HEK293 (cell line): ENCODE measurements around the gene GMDS.

Experiments
- CTCF ChIA-PET: fragments of 350-600 bp; formaldehyde crosslinking; extraction: SDS; loops from one replicate; lab custom pipeline; 2021; ENCODE audit warnings: antibody characterized with exemption; lab: Yijun Ruan, JAX
- POLR2A ChIA-PET: fragments of 300-600 bp; formaldehyde crosslinking; extraction: SDS; loops from one replicate; lab custom pipeline; 2020; ENCODE audit warnings: antibody characterized with exemption, inconsistent platforms; lab: Yijun Ruan, JAX
- H3K27ac ChIP-seq: fragments of 200-500 bp; sonication (Bioruptor generic); 2 replicates; pipeline ENCODE4 v1.5.1; 2014; ENCODE audit warnings: low read depth, low read length, control low read depth, inconsistent platforms; ENCODE audit errors: extremely low read depth
- H3K36me3 ChIP-seq, 2 experiments: fragments of 200-500 bp in 1 of 2; sonication (Bioruptor generic) in 1 of 2; 1 replicate in 1 of 2; 2 replicates in 1 of 2; pipeline ENCODE4 v1.5.1; 2014 to 2017; ENCODE audit warnings: inconsistent platforms in 2 of 2, low read length in 2 of 2; ENCODE audit not compliant: control insufficient read depth in 2 of 2, insufficient read depth in 1 of 2
- H3K4me1 ChIP-seq: fragments of 200-500 bp; sonication (Bioruptor generic); 2 replicates; pipeline ENCODE4 v1.5.1; 2014; ENCODE audit warnings: mild to moderate bottlenecking, low read length, inconsistent platforms; ENCODE audit not compliant: control insufficient read depth, insufficient read depth
- H3K4me3 ChIP-seq: 2 replicates; pipeline ENCODE4 v1.5.1; 2011; ENCODE audit warnings: low read depth, mild to moderate bottlenecking, control low read depth, low read length, moderate library complexity
- H3K9me3 ChIP-seq: fragments of 200-500 bp; sonication (Bioruptor generic); 2 replicates; pipeline ENCODE4 v1.5.1; 2014; ENCODE audit warnings: low read depth, low read length, inconsistent platforms; ENCODE audit not compliant: control insufficient read depth, insufficient read depth
- GFI1B ChIP-seq: fragments of 450-650 bp; formaldehyde crosslinking; IDR thresholded peaks from 2 replicates; pipeline ENCODE4 v1.5.1; 2016; ENCODE audit warnings: missing biosample characterization, missing genetic modification characterization
- HOXC10 ChIP-seq: sonication (generic); formaldehyde crosslinking; IDR thresholded peaks from 2 replicates; pipeline ENCODE4 v1.8.1; 2023; ENCODE audit warnings: mild to moderate bottlenecking, missing genetic modification reagents
- OVOL3 ChIP-seq: fragments of 450-650 bp; formaldehyde crosslinking; IDR thresholded peaks from 2 replicates; pipeline ENCODE4 v1.5.1; 2016; ENCODE audit warnings: missing biosample characterization, missing genetic modification characterization
- REPIN1 ChIP-seq: fragments of 450-650 bp; formaldehyde crosslinking; IDR thresholded peaks from 2 replicates; pipeline ENCODE4 v1.5.1; 2017; ENCODE audit warnings: missing biosample characterization, missing genetic modification characterization, low read depth
- ZBTB17 ChIP-seq: fragments of 450-650 bp; formaldehyde crosslinking; IDR thresholded peaks from 2 replicates; pipeline ENCODE4 v1.5.1; 2016; ENCODE audit warnings: missing biosample characterization, missing genetic modification characterization
- ZNF146 ChIP-seq: fragments of 450-650 bp; formaldehyde crosslinking; IDR thresholded peaks from 2 replicates; pipeline ENCODE4 v1.5.1; 2016; ENCODE audit warnings: missing biosample characterization, missing genetic modification characterization
- ZNF155 ChIP-seq: fragments of 450-650 bp; formaldehyde crosslinking; IDR thresholded peaks from 2 replicates; pipeline ENCODE4 v1.5.1; 2016; ENCODE audit warnings: missing biosample characterization, missing genetic modification characterization
- ZNF202 ChIP-seq: fragments of 450-650 bp; formaldehyde crosslinking; IDR thresholded peaks from 2 replicates; pipeline ENCODE4 v1.5.1; 2016; ENCODE audit warnings: missing biosample characterization, missing genetic modification characterization, borderline replicate concordance
- ZNF239 ChIP-seq: fragments of 450-650 bp; formaldehyde crosslinking; IDR thresholded peaks from 2 replicates; pipeline ENCODE4 v1.5.1; 2016; ENCODE audit warnings: missing biosample characterization, missing genetic modification characterization
- ZNF350 ChIP-seq: fragments of 450-650 bp; formaldehyde crosslinking; IDR thresholded peaks from 2 replicates; pipeline ENCODE4 v1.5.0; 2017; ENCODE audit warnings: missing biosample characterization, mild to moderate bottlenecking, missing genetic modification characterization
- ZNF518A ChIP-seq: fragments of 450-650 bp; formaldehyde crosslinking; conservative IDR thresholded peaks from 2 replicates; pipeline ENCODE4 v1.5.1; 2016; ENCODE audit warnings: low read depth, missing biosample characterization, missing genetic modification characterization
- ZNF645 ChIP-seq: fragments of 450-650 bp; formaldehyde crosslinking; IDR thresholded peaks from 2 replicates; pipeline ENCODE4; 2016; ENCODE audit warnings: missing biosample characterization, missing genetic modification characterization
- ZNF830 ChIP-seq: fragments of 450-650 bp; IDR thresholded peaks from 2 replicates; pipeline ENCODE4 v1.5.0; 2018; ENCODE audit warnings: missing biosample characterization, missing genetic modification characterization, low read depth, mild to moderate bottlenecking, moderate library complexity
- ZSCAN30 ChIP-seq: fragments of 450-650 bp; IDR thresholded peaks from 2 replicates; pipeline ENCODE4 v1.5.1; 2018; ENCODE audit warnings: missing biosample characterization, mild to moderate bottlenecking, missing genetic modification characterization, moderate library complexity

Gene GMDS

GRCh38 chr6:2258112-2258511 is 12.7 kb upstream of the GMDS start:
- ChIA-PET CTCF (no interaction called here), POLR2A (no interaction called here)
- H3K4me1 ChIP-seq: no peaks in the 10 kb centered on the region
- peaks cover 0 to 11% of the 10 kb centered on the region in 2 experiments; a peak in 1 of 3 replicates for H3K36me3 ChIP-seq
- no peak overlapping the region for H3K27ac ChIP-seq
- no peaks in the 10 kb centered on the region for H3K9me3 ChIP-seq
- no peak overlapping the region for H3K4me3 ChIP-seq
- no peak for TF ChIP-seq ZNF202 (tag by site-specific recombination)
- no peak for TF ChIP-seq ZNF155 (tag by site-specific recombination)
- no peak for TF ChIP-seq ZNF146 (tag by site-specific recombination)
- no peak for TF ChIP-seq ZNF645
- no peak for TF ChIP-seq ZNF239 (tag by site-specific recombination)
- TF ChIP-seq HOXC10: no peak
- no peak for TF ChIP-seq GFI1B (tag by site-specific recombination)
- no peak for TF ChIP-seq OVOL3 (tag by site-specific recombination)
- no peak for TF ChIP-seq ZNF518A (tag by site-specific recombination)
- no peak for TF ChIP-seq ZBTB17 (tag by site-specific recombination)

DNA sequence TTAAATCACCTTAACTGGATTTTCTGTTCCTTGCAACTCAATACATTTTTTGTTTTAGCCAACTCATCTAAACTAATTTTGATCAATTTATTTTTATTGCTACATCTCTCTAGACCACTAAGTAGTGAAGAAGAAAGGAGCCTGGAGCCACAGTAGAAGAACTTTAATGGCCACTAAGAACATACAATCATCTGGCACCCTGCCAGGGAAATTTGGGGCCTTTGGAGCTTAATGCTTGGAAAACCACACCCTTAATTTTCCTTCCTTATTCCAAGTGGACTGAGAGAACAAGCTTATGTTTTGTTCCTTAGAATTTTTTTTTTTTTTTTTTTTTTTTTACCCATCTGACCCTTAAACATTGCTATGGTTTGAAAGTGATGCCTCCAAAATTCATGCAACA is 12.0 kb upstream of the GMDS start:
- no peak overlapping the region for H3K4me3 ChIP-seq
- CTCF ChIA-PET: interaction anchor here (0.6 to 0.7 kb wide), 4 partner anchors 11 to 625 kb away, joined by 3 to 5 read pairs (median 3); no protein-coding TSS in a partner anchor
- no peak overlapping the region for H3K27ac ChIP-seq
- peaks cover 0 to 11% of the 10 kb centered on the region in 2 experiments; a peak in 1 of 3 replicates for H3K36me3 ChIP-seq
- H3K9me3 ChIP-seq: no peaks in the 10 kb centered on the region
- no peaks in the 10 kb centered on the region for H3K4me1 ChIP-seq
- POLR2A ChIA-PET: no interaction called here
- no peak for TF ChIP-seq ZSCAN30 (tag by site-specific recombination)
- TF ChIP-seq REPIN1 (tag by site-specific recombination): no peak
- TF ChIP-seq ZNF518A (tag by site-specific recombination): no peak
- TF ChIP-seq ZNF350 (tag by site-specific recombination): peak; percentile 71; the same call in 1 of the 2 replicates
- 0 out of 2 replicates have a peak, but pooled peaks have one; percentile 19 for TF ChIP-seq ZNF830 (tag by site-specific recombination)
